Astrocyte (in vitro differentiated cells and primary cell): Measurements from ENCODE around the gene PLCG2. TPM values are rescaled to one million over a fixed set of nuclear protein-coding genes. Genes with fewer than 3 reads are reported as not detected.

Experiments
- DNase-seq: peaks from one replicate; pipeline ENCODE4 v3.0.0-alpha.2; 2010; ENCODE audit warnings: low read depth
- FAIRE-seq: peaks from 2 replicates; lab custom pipeline; 2011; peaks lifted over from hg19 to GRCh38; lab: Jason Lieb, UNC
- H2AFZ ChIP-seq: 2 replicates; pipeline ENCODE4 v1.6.0; 2012; ENCODE audit warnings: low read depth, low read length, inconsistent platforms
- H3K27ac ChIP-seq: 2 replicates; pipeline ENCODE4 v1.5.1; 2011; ENCODE audit warnings: low read depth, low read length, inconsistent platforms
- H3K27me3 ChIP-seq: 2 replicates; pipeline ENCODE4 v1.6.0; 2011; ENCODE audit warnings: low read length, inconsistent platforms; ENCODE audit not compliant: insufficient read depth
- H3K36me3 ChIP-seq: 2 replicates; pipeline ENCODE4 v1.5.1; 2011; ENCODE audit warnings: low read length, inconsistent platforms; ENCODE audit not compliant: insufficient read depth
- H3K4me1 ChIP-seq: 2 replicates; pipeline ENCODE4 v1.5.1; 2011; ENCODE audit warnings: low read length, inconsistent platforms; ENCODE audit not compliant: insufficient read depth
- H3K4me2 ChIP-seq: 2 replicates; pipeline ENCODE4 v1.6.0; 2012; ENCODE audit warnings: low read length, inconsistent platforms
- H3K4me3 ChIP-seq: 2 replicates; pipeline ENCODE4 v1.5.1; 2011; ENCODE audit warnings: low read depth, mild to moderate bottlenecking, low read length, inconsistent platforms; ENCODE audit not compliant: insufficient read depth
- H3K79me2 ChIP-seq: 2 replicates; pipeline ENCODE4 v1.6.0; 2012; ENCODE audit warnings: mild to moderate bottlenecking, low read length, inconsistent platforms; ENCODE audit not compliant: insufficient read depth
- H3K9ac ChIP-seq: 2 replicates; pipeline ENCODE4 v1.6.0; 2012; ENCODE audit warnings: mild to moderate bottlenecking, low read length, inconsistent platforms
- H3K9me3 ChIP-seq: 2 replicates; pipeline ENCODE4 v1.5.1; 2012; ENCODE audit warnings: low read depth, mild to moderate bottlenecking, low read length, inconsistent platforms; ENCODE audit not compliant: insufficient read depth
- H4K20me1 ChIP-seq: 2 replicates; pipeline ENCODE4 v1.6.0; 2012; ENCODE audit warnings: low read length, inconsistent platforms; ENCODE audit not compliant: insufficient read depth
- H3K27ac Mint-ChIP-seq: one replicate; pipeline ENCODE4 v1.8.0; 2021; ENCODE audit warnings: mild to moderate bottlenecking, mixed read lengths; ENCODE audit not compliant: unreplicated experiment
- H3K27me3 Mint-ChIP-seq: one replicate; pipeline ENCODE4 v1.8.0; 2021; ENCODE audit warnings: low read depth, mixed read lengths; ENCODE audit not compliant: unreplicated experiment
- H3K36me3 Mint-ChIP-seq: one replicate; pipeline ENCODE4 v1.8.0; 2021; ENCODE audit warnings: low read depth, mixed read lengths; ENCODE audit not compliant: unreplicated experiment
- H3K4me1 Mint-ChIP-seq: one replicate; pipeline ENCODE4 v1.8.0; 2021; ENCODE audit warnings: low read depth, mixed read lengths; ENCODE audit not compliant: unreplicated experiment
- H3K4me3 Mint-ChIP-seq: one replicate; pipeline ENCODE4 v1.8.0; 2021; ENCODE audit warnings: mild to moderate bottlenecking, moderate library complexity, mixed read lengths; ENCODE audit not compliant: unreplicated experiment
- H3K9me3 Mint-ChIP-seq: one replicate; pipeline ENCODE4 v1.8.0; 2021; ENCODE audit warnings: mild to moderate bottlenecking, mixed read lengths; ENCODE audit not compliant: unreplicated experiment
- EZH2 ChIP-seq: IDR thresholded peaks from 2 replicates; pipeline ENCODE4 v1.6.1; 2012; ENCODE audit warnings: mild to moderate bottlenecking, low read length, inconsistent platforms; ENCODE audit not compliant: insufficient read depth
- total RNA-seq: library from RNA; stranded (reverse); gene quantifications from 2 replicates; pipeline ENCODE4 v1.2.1, GENCODE V29; 2021
- TF ChIP-seq, protein P1 (sequence below): IDR thresholded peaks from 2 replicates; pipeline ENCODE4 v1.5.1; 2011; ENCODE audit warnings: low read depth, mild to moderate bottlenecking, inconsistent platforms, low read length, moderate library complexity; ENCODE audit not compliant: insufficient read depth

PLCG2 gene
- total RNA-seq, 1 donor from 2014 or later, result 3.1 TPM

DNA sequence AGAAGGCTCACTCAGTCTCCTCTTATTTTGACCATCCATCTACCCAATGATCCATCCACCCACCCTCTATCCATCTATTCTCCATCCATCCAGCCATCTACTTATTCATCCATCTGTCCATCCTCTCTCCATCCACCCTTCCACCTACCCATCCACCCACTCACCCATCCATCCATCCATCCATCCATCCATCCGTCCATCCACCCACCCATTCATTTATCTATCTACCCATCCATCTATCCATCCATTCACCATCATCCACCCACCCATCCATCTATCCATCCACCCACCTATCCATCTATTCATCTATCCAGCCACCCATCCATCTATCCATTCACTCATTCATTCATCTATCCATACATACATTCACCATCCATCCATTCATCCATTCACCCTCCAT lies 45.8 kb upstream of the PLCG2 start:
- Mint-ChIP-seq H3K4me3 (no peak overlapping the region), H3K36me3 (peaks cover 2% of the 10 kb centered on the region), H3K27me3 (peaks cover 4% of the 10 kb centered on the region), H3K27ac (no peak overlapping the region), H3K9me3 (no peaks in the 10 kb centered on the region), H3K4me1 (peaks cover 9% of the 10 kb centered on the region)
- Histone ChIP-seq H3K9me3 (no peaks in the 10 kb centered on the region), H4K20me1 (no peaks in the 10 kb centered on the region), H3K79me2 (no peaks in the 10 kb centered on the region), H3K27ac (no peak overlapping the region), H3K4me1 (peaks cover 16% of the 10 kb centered on the region), H2AFZ (no peak overlapping the region), H3K4me3 (no peak overlapping the region), H3K27me3 (no peaks in the 10 kb centered on the region), H3K9ac (no peak overlapping the region), H3K4me2 (no peak overlapping the region), H3K36me3 (no peaks in the 10 kb centered on the region)
- DNase-seq (no peak), FAIRE-seq (no peak)
- no peak for TF ChIP-seq EZH2
- TF ChIP-seq, protein P1, sequence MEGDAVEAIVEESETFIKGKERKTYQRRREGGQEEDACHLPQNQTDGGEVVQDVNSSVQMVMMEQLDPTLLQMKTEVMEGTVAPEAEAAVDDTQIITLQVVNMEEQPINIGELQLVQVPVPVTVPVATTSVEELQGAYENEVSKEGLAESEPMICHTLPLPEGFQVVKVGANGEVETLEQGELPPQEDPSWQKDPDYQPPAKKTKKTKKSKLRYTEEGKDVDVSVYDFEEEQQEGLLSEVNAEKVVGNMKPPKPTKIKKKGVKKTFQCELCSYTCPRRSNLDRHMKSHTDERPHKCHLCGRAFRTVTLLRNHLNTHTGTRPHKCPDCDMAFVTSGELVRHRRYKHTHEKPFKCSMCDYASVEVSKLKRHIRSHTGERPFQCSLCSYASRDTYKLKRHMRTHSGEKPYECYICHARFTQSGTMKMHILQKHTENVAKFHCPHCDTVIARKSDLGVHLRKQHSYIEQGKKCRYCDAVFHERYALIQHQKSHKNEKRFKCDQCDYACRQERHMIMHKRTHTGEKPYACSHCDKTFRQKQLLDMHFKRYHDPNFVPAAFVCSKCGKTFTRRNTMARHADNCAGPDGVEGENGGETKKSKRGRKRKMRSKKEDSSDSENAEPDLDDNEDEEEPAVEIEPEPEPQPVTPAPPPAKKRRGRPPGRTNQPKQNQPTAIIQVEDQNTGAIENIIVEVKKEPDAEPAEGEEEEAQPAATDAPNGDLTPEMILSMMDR, result no peak

DNA sequence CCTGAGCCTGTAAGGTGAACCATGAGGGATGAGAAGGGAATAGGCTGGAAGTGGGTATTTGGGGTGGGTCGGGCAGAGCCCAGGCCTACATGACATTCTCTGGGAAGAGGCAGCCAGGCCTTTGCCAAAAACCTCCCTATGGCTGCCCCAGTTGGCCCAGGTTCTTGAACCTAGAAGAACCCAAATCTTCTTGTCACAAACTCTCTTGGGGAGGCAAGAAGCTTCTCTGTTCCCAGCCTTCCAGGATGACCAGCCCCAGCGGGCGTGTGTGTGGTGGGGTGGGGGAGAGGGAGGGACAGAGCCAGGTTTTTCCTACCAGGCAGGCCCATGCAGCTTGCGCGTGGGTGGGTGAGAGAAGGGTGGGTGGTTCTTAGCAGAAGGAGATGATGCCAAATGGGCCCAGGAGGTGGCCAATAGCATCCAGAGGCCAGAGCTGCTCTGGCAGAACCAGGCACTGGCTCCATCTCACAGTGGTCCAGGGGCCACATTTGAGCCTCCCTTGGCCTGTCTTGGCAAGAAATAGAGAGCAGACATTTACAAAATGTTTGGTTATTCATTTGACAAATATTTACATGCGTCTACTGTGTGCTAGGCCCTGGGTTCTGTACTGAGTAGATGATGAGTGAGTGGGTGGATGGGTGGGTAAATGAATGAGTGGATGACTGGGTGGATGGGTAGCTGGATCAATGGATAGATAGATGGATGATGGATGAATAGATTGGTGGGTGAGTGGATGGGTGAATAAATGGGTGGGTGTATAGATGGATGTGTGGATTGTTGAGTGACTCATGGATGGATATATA lies 44.3 kb upstream of the PLCG2 start:
- Mint-ChIP-seq H3K4me1 (peaks cover 6% of the 10 kb centered on the region), H3K9me3 (no peaks in the 10 kb centered on the region), H3K27me3 (no peaks in the 10 kb centered on the region), H3K27ac (no peak overlapping the region), H3K4me3 (no peak overlapping the region), H3K36me3 (peaks cover 2% of the 10 kb centered on the region)
- H3K4me1 ChIP-seq, result peaks cover 16% of the 10 kb centered on the region
- no peaks in the 10 kb centered on the region for H3K27me3 ChIP-seq
- H3K9ac ChIP-seq, result no peak overlapping the region
- no peak overlapping the region for H3K4me2 ChIP-seq
- no peaks in the 10 kb centered on the region for H3K36me3 ChIP-seq
- no peak overlapping the region for H3K27ac ChIP-seq
- H4K20me1 ChIP-seq, result no peaks in the 10 kb centered on the region
- H3K79me2 ChIP-seq, result no peaks in the 10 kb centered on the region
- H2AFZ ChIP-seq, result no peak overlapping the region
- no peaks in the 10 kb centered on the region for H3K9me3 ChIP-seq
- H3K4me3 ChIP-seq, result no peak overlapping the region
- TF ChIP-seq, protein P1, result no peak
- TF ChIP-seq EZH2, result no peak
- no peak for DNase-seq
- no peak for FAIRE-seq
